Spleen (tissue), 7 donors: ENCODE data around the gene DNAH11.

Source experiments
- POLR2AphosphoS5 ChIP-seq, 3 donors: sonication (generic); formaldehyde crosslinking; IDR thresholded peaks; one replicate each; pipeline ENCODE4 v1.5.1; 2017; ENCODE audit warnings: antibody characterized with exemption in 3 of 3
- TF ChIP-seq, protein P1 (sequence below), 11 experiments: fragments of 200-600 bp in 7 of 11; fragments of 450-650 bp in 4 of 11; sonication (generic) in 4 of 11; IDR thresholded peaks in 8 of 11; conservative IDR thresholded peaks in 3 of 11; 1 replicate in 7 of 11; 2 replicates in 4 of 11; pipeline versions ENCODE4 v1.4.0 to v1.8.0; 2016 to 2021; ENCODE audit warnings: antibody characterized with exemption in 11 of 11, inconsistent platforms in 4 of 11, mild to moderate bottlenecking in 1 of 11
- donor health status: DM: no; HTN: no; CAD: no; lungs with moderate emphysema.
- donor health status: DM: no; HTN: no; CAD: no.
- donor health status: DM: no; HTN: no; CAD: no.

DNA sequence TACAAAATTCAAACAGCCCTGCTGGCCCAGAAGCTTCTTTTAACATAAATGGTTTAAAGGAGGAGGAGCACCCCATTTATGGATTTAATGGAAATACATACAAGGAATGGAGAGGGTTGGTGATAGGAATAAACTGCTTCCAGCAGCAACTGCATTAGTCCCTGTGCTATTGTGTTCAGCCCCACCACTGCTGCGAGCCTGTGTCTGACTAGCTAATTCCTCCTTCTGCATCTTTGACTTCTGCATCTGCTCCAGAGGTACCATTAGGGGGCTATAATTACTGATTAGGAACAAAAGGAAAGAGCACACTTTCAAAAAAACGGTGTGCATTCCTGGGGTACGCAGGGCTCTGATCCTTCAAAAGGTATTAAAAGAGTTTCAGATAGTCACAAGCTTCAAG, 378.1 kb downstream of the DNAH11 start:
- TF ChIP-seq, protein P1, sequence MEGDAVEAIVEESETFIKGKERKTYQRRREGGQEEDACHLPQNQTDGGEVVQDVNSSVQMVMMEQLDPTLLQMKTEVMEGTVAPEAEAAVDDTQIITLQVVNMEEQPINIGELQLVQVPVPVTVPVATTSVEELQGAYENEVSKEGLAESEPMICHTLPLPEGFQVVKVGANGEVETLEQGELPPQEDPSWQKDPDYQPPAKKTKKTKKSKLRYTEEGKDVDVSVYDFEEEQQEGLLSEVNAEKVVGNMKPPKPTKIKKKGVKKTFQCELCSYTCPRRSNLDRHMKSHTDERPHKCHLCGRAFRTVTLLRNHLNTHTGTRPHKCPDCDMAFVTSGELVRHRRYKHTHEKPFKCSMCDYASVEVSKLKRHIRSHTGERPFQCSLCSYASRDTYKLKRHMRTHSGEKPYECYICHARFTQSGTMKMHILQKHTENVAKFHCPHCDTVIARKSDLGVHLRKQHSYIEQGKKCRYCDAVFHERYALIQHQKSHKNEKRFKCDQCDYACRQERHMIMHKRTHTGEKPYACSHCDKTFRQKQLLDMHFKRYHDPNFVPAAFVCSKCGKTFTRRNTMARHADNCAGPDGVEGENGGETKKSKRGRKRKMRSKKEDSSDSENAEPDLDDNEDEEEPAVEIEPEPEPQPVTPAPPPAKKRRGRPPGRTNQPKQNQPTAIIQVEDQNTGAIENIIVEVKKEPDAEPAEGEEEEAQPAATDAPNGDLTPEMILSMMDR (IDR thresholded peaks at IDR 0.05 in 8 of 11, conservative IDR thresholded peaks at IDR 0.05 in 3 of 11), result no peak
- no peak for TF ChIP-seq POLR2AphosphoS5 (IDR thresholded peaks at IDR 0.05)
